Small intestine (tissue), 7 donors: ENCODE results near the gene TRPC4. TPM values are rescaled to one million over a fixed set of nuclear protein-coding genes. Genes with fewer than 3 reads are reported as not detected.

Experiments
- DNase-seq, 2 donors: peaks; one replicate each; pipeline versions ENCODE4 v3.0.0 to v3.0.0-alpha.2; 2013
- FAIRE-seq: peaks from 2 replicates; lab custom pipeline; 2012; peaks lifted over from hg19 to GRCh38; lab: Jason Lieb, UNC
- H3K27ac ChIP-seq, 3 donors: one replicate each; pipeline ENCODE4 v1.5.1; 2013; ENCODE audit warnings: low read length in 2 of 3, mild to moderate bottlenecking in 2 of 3, control low read depth in 1 of 3, inconsistent platforms in 1 of 3, low read depth in 1 of 3, moderate library complexity in 1 of 3
- H3K27me3 ChIP-seq, 3 donors: one replicate each; pipeline ENCODE4 v1.6.1; 2013; ENCODE audit warnings: low read length in 3 of 3, inconsistent platforms in 1 of 3; ENCODE audit not compliant: control insufficient read depth in 3 of 3, insufficient read depth in 3 of 3
- H3K36me3 ChIP-seq, 3 donors: one replicate each; pipeline ENCODE4 v1.6.1; 2013; ENCODE audit warnings: low read length in 3 of 3, inconsistent platforms in 1 of 3, low read depth in 1 of 3, mild to moderate bottlenecking in 1 of 3, moderate library complexity in 1 of 3; ENCODE audit not compliant: control insufficient read depth in 3 of 3, insufficient read depth in 2 of 3
- H3K4me1 ChIP-seq, 3 donors: one replicate each; pipeline ENCODE4 v1.6.1; 2013; ENCODE audit warnings: low read length in 2 of 3, inconsistent platforms in 1 of 3, low read depth in 1 of 3, mild to moderate bottlenecking in 1 of 3, moderate library complexity in 1 of 3; ENCODE audit not compliant: control insufficient read depth in 3 of 3, insufficient read depth in 2 of 3
- H3K4me3 ChIP-seq, 3 donors: one replicate each; pipeline ENCODE4 v1.5.1; 2013; ENCODE audit warnings: low read length in 3 of 3, control low read depth in 1 of 3, inconsistent platforms in 1 of 3, low read depth in 1 of 3, mild to moderate bottlenecking in 1 of 3, moderate library complexity in 1 of 3
- H3K9me3 ChIP-seq, 2 donors: one replicate each; pipeline ENCODE4 v1.6.1; 2013; ENCODE audit warnings: low read depth in 1 of 2, low read length in 1 of 2; ENCODE audit not compliant: control insufficient read depth in 2 of 2, insufficient read depth in 1 of 2
- WGBS, 3 donors: extraction: QIAGEN DNeasy Blood & Tissue Kit; methylation state at CpG; one replicate each; pipeline ENCODE4 v1.1.7; 2013; 5-methylcytosine and 5-hydroxymethylcytosine counted together
- polyA plus RNA-seq, 4 donors: library from polyadenylated mRNA; stranded (reverse) in 3 of 4; unstranded in 1 of 4; fragments of 200-250 nt in 3 of 4; fragments of 120-200 nt in 1 of 4; gene quantifications; one replicate each; pipeline versions ENCODE4 v1.2.1 to v1.2.3, GENCODE V29; 2013
- donor health status: healthy with polysubstance abuse.
- donor health status: control.
- donor health status: control.
- donor health status: Bipolar disorder and iron deficiency.
- donor health status: healthy.

The TRPC4 gene
- polyA plus RNA-seq, 4 donors, result 0.04 to 0.27 (median 0.18) TPM; not detected in 1

GRCh38 chr13:37893321-37893720, 23.7 kb upstream of the TRPC4 start:
- FAIRE-seq (no peak), DNase-seq (no peak)
- Histone ChIP-seq H3K36me3 (no peaks in the 10 kb centered on the region), H3K27ac (no peak overlapping the region), H3K4me3 (no peak overlapping the region), H3K9me3 (no peaks in the 10 kb centered on the region), H3K4me1 (peaks cover 0 to 3% (median 2%) of the 10 kb centered on the region in 3 donors), H3K27me3 (no peaks in the 10 kb centered on the region)

GRCh38 chr13:37889820-37890219, 20.2 kb upstream of the TRPC4 start:
- FAIRE-seq, result no peak
- H3K27ac ChIP-seq, result no peak overlapping the region
- H3K9me3 ChIP-seq, result no peaks in the 10 kb centered on the region
- no peak for DNase-seq
- no peaks in the 10 kb centered on the region for H3K36me3 ChIP-seq
- H3K4me1 ChIP-seq, result peaks cover 2 to 5% (median 3%) of the 10 kb centered on the region in 3 donors
- no peaks in the 10 kb centered on the region for H3K27me3 ChIP-seq
- H3K4me3 ChIP-seq, result no peak overlapping the region
- 61 to 64% (median 63%) methylated on average over 4 of the region's 4 CpGs for WGBS, 3 donors

GRCh38 chr13:37889102-37889501, 19.5 kb upstream of the TRPC4 start:
- 57 to 67% (median 63%) methylated on average over 2 of the region's 2 CpGs for WGBS, 3 donors
- no peaks in the 10 kb centered on the region for H3K27me3 ChIP-seq
- H3K4me3 ChIP-seq, result no peak overlapping the region
- DNase-seq (peak in 1 of 2 donors; percentile 6), FAIRE-seq (no peak)
- no peaks in the 10 kb centered on the region for H3K9me3 ChIP-seq
- H3K4me1 ChIP-seq, result peaks cover 2 to 5% (median 3%) of the 10 kb centered on the region in 3 donors
- H3K27ac ChIP-seq, result no peak overlapping the region
- H3K36me3 ChIP-seq, result no peaks in the 10 kb centered on the region

GRCh38 chr13:37886879-37887278, 17.3 kb upstream of the TRPC4 start:
- FAIRE-seq (no peak), DNase-seq (peak; percentile 48 to 86)
- peak overlapping the region in 1 of 3 donors; percentile 0 for H3K4me3 ChIP-seq
- no peaks in the 10 kb centered on the region for H3K9me3 ChIP-seq
- WGBS, 3 donors, result 10 to 28% (median 24%) methylated on average over 4 of the region's 4 CpGs
- H3K36me3 ChIP-seq, result no peaks in the 10 kb centered on the region
- H3K4me1 ChIP-seq, result peaks cover 2 to 5% (median 3%) of the 10 kb centered on the region in 3 donors
- H3K27ac ChIP-seq, result peak overlapping the region; percentile 34 to 78 (median 54)
- no peaks in the 10 kb centered on the region for H3K27me3 ChIP-seq

- no peaks in the 10 kb centered on the region for H3K27me3 ChIP-seq
- H3K27ac ChIP-seq, result no peak overlapping the region
- no peaks in the 10 kb centered on the region for H3K9me3 ChIP-seq
- no peak overlapping the region for H3K4me3 ChIP-seq
- H3K36me3 ChIP-seq, result no peaks in the 10 kb centered on the region
- no peak for DNase-seq
- WGBS, 3 donors, result 92 to 99% (median 98%) methylated on average over 2 of the region's 2 CpGs
- FAIRE-seq, result no peak
- H3K4me1 ChIP-seq, result peaks cover 2 to 5% (median 3%) of the 10 kb centered on the region in 3 donors
Measured at GRCh38 chr13:37884674-37885073, 15.1 kb upstream of the TRPC4 start.

- Histone ChIP-seq H3K4me1 (peaks cover 2 to 5% (median 3%) of the 10 kb centered on the region in 3 donors), H3K36me3 (no peaks in the 10 kb centered on the region), H3K27me3 (peaks cover 0 to under 1% (median 0%) of the 10 kb centered on the region in 3 donors), H3K9me3 (no peaks in the 10 kb centered on the region), H3K27ac (no peak overlapping the region), H3K4me3 (no peak overlapping the region)
- FAIRE-seq (no peak), DNase-seq (no peak)
- WGBS, 3 donors, result 83 to 96% (median 90%) methylated on average over 1 of the region's 1 CpG
Measured at GRCh38 chr13:37884026-37884425, 14.5 kb upstream of the TRPC4 start.

- WGBS, 3 donors, result 83 to 94% (median 91%) methylated on average over 3 of the region's 3 CpGs
- Histone ChIP-seq H3K4me1 (no peaks in the 10 kb centered on the region), H3K27me3 (peaks cover 0 to 3% (median 0%) of the 10 kb centered on the region in 3 donors), H3K9me3 (no peaks in the 10 kb centered on the region), H3K4me3 (no peak overlapping the region), H3K36me3 (no peaks in the 10 kb centered on the region), H3K27ac (no peak overlapping the region)
- FAIRE-seq (no peak), DNase-seq (no peak)
Measured at GRCh38 chr13:37878921-37879320, 9.3 kb upstream of the TRPC4 start.

- DNase-seq (no peak), FAIRE-seq (no peak)
- H3K27ac ChIP-seq, result no peak overlapping the region
- peaks cover 0 to 3% (median 0%) of the 10 kb centered on the region in 3 donors for H3K27me3 ChIP-seq
- H3K36me3 ChIP-seq, result no peaks in the 10 kb centered on the region
- H3K4me1 ChIP-seq, result no peaks in the 10 kb centered on the region
- H3K4me3 ChIP-seq, result no peak overlapping the region
- H3K9me3 ChIP-seq, result no peaks in the 10 kb centered on the region
- 54 to 73% (median 69%) methylated on average over 1 of the region's 1 CpG for whole genome bisulfite sequencing, 3 donors
Measured at GRCh38 chr13:37878496-37878895, 8.9 kb upstream of the TRPC4 start.
